Thymus (tissue), 11 donors: ENCODE data around the gene DMD. TPM values are rescaled to one million over a fixed set of nuclear protein-coding genes. Genes with fewer than 3 reads are reported as not detected.

Source experiments
- DNase-seq, 9 donors: peaks; one replicate each; pipeline ENCODE4 v3.0.0-alpha.2; 2013; ENCODE audit warnings: low spot score in 9 of 9, low read depth in 6 of 9, missing footprints in 1 of 9
- H3K27ac ChIP-seq, 2 donors: one replicate each; pipeline ENCODE4 v1.5.1; 2013; ENCODE audit warnings: control low read depth in 1 of 2, low read depth in 1 of 2, low read length in 1 of 2, mild to moderate bottlenecking in 1 of 2, moderate library complexity in 1 of 2
- H3K27me3 ChIP-seq, 2 donors: one replicate each; pipeline ENCODE4 v1.5.1; 2013; ENCODE audit warnings: low read length in 1 of 2; ENCODE audit not compliant: control insufficient read depth in 2 of 2, insufficient read depth in 1 of 2
- H3K36me3 ChIP-seq, 2 donors: one replicate each; pipeline ENCODE4 v1.5.1; 2013; ENCODE audit warnings: low read length in 1 of 2, mild to moderate bottlenecking in 1 of 2, moderate library complexity in 1 of 2; ENCODE audit not compliant: control insufficient read depth in 2 of 2, insufficient read depth in 2 of 2
- H3K4me1 ChIP-seq, 2 donors: one replicate each; pipeline ENCODE4 v1.5.1; 2013; ENCODE audit warnings: low read length in 2 of 2; ENCODE audit not compliant: control insufficient read depth in 2 of 2, insufficient read depth in 2 of 2
- H3K4me3 ChIP-seq, 2 donors: one replicate each; pipeline ENCODE4 v1.5.1; 2013; ENCODE audit warnings: low read length in 2 of 2, control low read depth in 1 of 2, mild to moderate bottlenecking in 1 of 2
- H3K9me3 ChIP-seq, 2 donors: one replicate each; pipeline ENCODE4 v1.5.1; 2013; ENCODE audit warnings: low read length in 1 of 2, mild to moderate bottlenecking in 1 of 2; ENCODE audit not compliant: control insufficient read depth in 2 of 2, insufficient read depth in 1 of 2
- WGBS: extraction: QIAGEN DNeasy Blood & Tissue Kit; methylation state at CpG from one replicate; pipeline ENCODE4 v1.1.7; 2013; 5-methylcytosine and 5-hydroxymethylcytosine counted together
- polyA plus RNA-seq: library from polyadenylated mRNA; stranded (reverse); fragments of 200-250 nt; gene quantifications from one replicate; pipeline ENCODE4 v1.2.3, GENCODE V29; 2013
- total RNA-seq: library from RNA; stranded (reverse); fragments of 120-200 nt; gene quantifications from one replicate; pipeline ENCODE4 v1.2.4, GENCODE V29; 2013
- donor health status: healthy.

The DMD gene
- total and polyA plus RNA-seq, 2 donors, result 4.7 to 5.7 TPM

DNA sequence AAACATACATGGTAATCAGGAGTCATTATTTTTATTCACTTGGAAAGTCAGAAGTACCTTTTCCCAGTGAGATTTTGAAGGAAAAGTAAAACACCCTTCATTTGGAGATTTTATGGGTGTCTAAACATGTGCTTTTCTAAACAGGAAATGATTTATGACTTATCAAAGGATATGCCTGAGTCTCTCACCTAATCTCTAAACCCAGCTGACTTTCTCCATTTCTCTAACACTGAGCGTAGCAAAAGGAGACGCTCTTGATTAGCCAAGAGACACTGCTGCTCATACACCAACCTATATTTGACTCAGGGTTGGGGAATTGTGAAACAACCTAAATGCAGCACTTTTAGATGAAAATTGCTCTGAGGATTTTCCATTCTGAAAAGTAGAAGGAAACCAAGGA, 1671.0 kb downstream of the DMD start:
- no peaks in the 10 kb centered on the region for H3K36me3 ChIP-seq
- DNase-seq, result no peak
- H3K27ac ChIP-seq, result no peak overlapping the region
- 70% methylated on average over 2 of the region's 2 CpGs for whole genome bisulfite sequencing
- H3K4me3 ChIP-seq, result no peak overlapping the region
- no peaks in the 10 kb centered on the region for H3K4me1 ChIP-seq
- no peaks in the 10 kb centered on the region for H3K9me3 ChIP-seq
- H3K27me3 ChIP-seq, result no peaks in the 10 kb centered on the region

GRCh38 chrX:31527455-31528126, 1683.8 kb downstream of the DMD start:
- Histone ChIP-seq H3K4me1 (no peaks in the 10 kb centered on the region), H3K4me3 (no peak overlapping the region), H3K9me3 (no peaks in the 10 kb centered on the region), H3K27me3 (no peaks in the 10 kb centered on the region), H3K36me3 (no peaks in the 10 kb centered on the region), H3K27ac (no peak overlapping the region)
- WGBS, result 90% methylated on average over 7 of the region's 7 CpGs
- DNase-seq, result no peak

GRCh38 chrX:31523884-31524536, 1687.3 kb downstream of the DMD start:
- Histone ChIP-seq H3K4me1 (no peaks in the 10 kb centered on the region), H3K4me3 (no peak overlapping the region), H3K27ac (no peak overlapping the region), H3K9me3 (no peaks in the 10 kb centered on the region), H3K36me3 (no peaks in the 10 kb centered on the region), H3K27me3 (no peaks in the 10 kb centered on the region)
- DNase-seq, result no peak
- 83% methylated on average over 7 of the region's 7 CpGs for WGBS

GRCh38 chrX:31522760-31523159, 1688.6 kb downstream of the DMD start:
- no peaks in the 10 kb centered on the region for H3K9me3 ChIP-seq
- DNase-seq, result no peak
- no peak overlapping the region for H3K4me3 ChIP-seq
- no peaks in the 10 kb centered on the region for H3K36me3 ChIP-seq
- WGBS, result 86% methylated on average over 7 of the region's 7 CpGs
- H3K27ac ChIP-seq, result no peak overlapping the region
- H3K4me1 ChIP-seq, result no peaks in the 10 kb centered on the region
- H3K27me3 ChIP-seq, result no peaks in the 10 kb centered on the region

GRCh38 chrX:31521941-31522340, 1689.4 kb downstream of the DMD start:
- Histone ChIP-seq H3K27me3 (no peaks in the 10 kb centered on the region), H3K27ac (no peak overlapping the region), H3K9me3 (no peaks in the 10 kb centered on the region), H3K4me3 (no peak overlapping the region), H3K36me3 (no peaks in the 10 kb centered on the region), H3K4me1 (no peaks in the 10 kb centered on the region)
- no peak for DNase-seq
- WGBS, result 84% methylated on average over 3 of the region's 3 CpGs

GRCh38 chrX:31516527-31516926, 1694.8 kb downstream of the DMD start:
- Histone ChIP-seq H3K27me3 (no peaks in the 10 kb centered on the region), H3K27ac (no peak overlapping the region), H3K4me3 (no peak overlapping the region), H3K36me3 (no peaks in the 10 kb centered on the region), H3K4me1 (no peaks in the 10 kb centered on the region), H3K9me3 (no peaks in the 10 kb centered on the region)
- no peak for DNase-seq
- WGBS, result 85% methylated on average over 6 of the region's 6 CpGs

- DNase-seq, result no peak
- Histone ChIP-seq H3K9me3 (no peaks in the 10 kb centered on the region), H3K27ac (no peak overlapping the region), H3K4me3 (no peak overlapping the region), H3K36me3 (no peaks in the 10 kb centered on the region), H3K4me1 (no peaks in the 10 kb centered on the region), H3K27me3 (no peaks in the 10 kb centered on the region)
- WGBS, result 89% methylated on average over 4 of the region's 4 CpGs
These were observed 1703.0 kb downstream of the DMD start for GRCh38 chrX:31508338-31508737.

DNA sequence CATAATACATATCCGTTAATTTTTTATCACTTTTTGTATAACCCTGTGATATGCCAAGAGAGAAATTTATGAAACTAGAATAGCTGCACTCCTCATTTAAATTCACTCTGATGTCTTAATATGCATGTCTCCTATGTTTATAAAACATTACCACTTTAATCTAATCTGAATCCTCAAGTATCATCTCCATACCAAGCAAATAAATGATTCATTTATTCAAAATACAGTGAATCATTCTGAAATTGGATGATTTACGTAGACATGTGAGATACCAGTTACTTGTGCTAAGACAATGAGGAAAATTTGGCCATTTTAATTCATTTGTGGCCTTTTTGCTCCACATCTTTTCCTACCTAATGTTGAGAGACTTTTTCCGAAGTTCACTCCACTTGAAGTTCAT, 1704.4 kb downstream of the DMD start:
- no peaks in the 10 kb centered on the region for H3K36me3 ChIP-seq
- WGBS, result 96% methylated on average over 3 of the region's 3 CpGs
- no peak overlapping the region for H3K4me3 ChIP-seq
- H3K27ac ChIP-seq, result no peak overlapping the region
- H3K9me3 ChIP-seq, result no peaks in the 10 kb centered on the region
- no peaks in the 10 kb centered on the region for H3K4me1 ChIP-seq
- H3K27me3 ChIP-seq, result no peaks in the 10 kb centered on the region
- DNase-seq, result no peak

DNA sequence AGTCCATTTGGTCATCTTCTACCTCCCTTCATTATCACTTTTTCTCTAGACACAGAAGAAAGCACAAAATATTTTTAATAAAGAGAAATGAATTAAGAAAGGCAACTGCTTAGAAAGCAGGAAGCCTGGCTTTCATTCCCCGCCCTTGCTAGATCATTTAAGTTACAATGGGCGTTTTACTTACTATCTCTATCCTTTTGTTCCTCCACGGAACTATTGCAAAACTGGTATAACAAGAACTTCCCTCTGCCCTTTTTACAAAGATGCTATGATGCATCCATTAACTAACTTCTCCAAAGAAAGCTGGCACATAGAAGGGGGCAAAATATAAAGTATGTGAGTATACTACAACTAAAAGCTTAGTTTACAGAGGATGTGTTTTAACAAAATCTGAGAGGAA, 1705.0 kb downstream of the DMD start:
- no peaks in the 10 kb centered on the region for H3K36me3 ChIP-seq
- H3K9me3 ChIP-seq, result no peaks in the 10 kb centered on the region
- no peaks in the 10 kb centered on the region for H3K4me1 ChIP-seq
- 67% methylated on average over 3 of the region's 3 CpGs for WGBS
- H3K27ac ChIP-seq, result no peak overlapping the region
- DNase-seq, result no peak
- H3K27me3 ChIP-seq, result no peaks in the 10 kb centered on the region
- H3K4me3 ChIP-seq, result no peak overlapping the region
